GM19372 (cell line): Measurements from ENCODE around the gene PEX16.

ENCODE experiments used
- ATAC-seq: cut with Tn5 transposase; IDR thresholded peaks from one replicate; pipeline ENCODE4 v1.9.1; 2021; ENCODE audit warnings: mild to moderate bottlenecking, low read depth, moderate library complexity; ENCODE audit not compliant: unreplicated experiment

Gene PEX16

GRCh38 chr11:45932217-45932616, 14.5 kb upstream of the PEX16 start:
- ATAC-seq: no peak

- ATAC-seq: no peak
Observed at GRCh38 chr11:45931739-45932138, 14.1 kb upstream of the PEX16 start.

- no peak for ATAC-seq
Observed at GRCh38 chr11:45930951-45931570, 13.4 kb upstream of the PEX16 start.

GRCh38 chr11:45930031-45930794, 12.5 kb upstream of the PEX16 start:
- ATAC-seq: peak; percentile 95

GRCh38 chr11:45929486-45930030, 11.9 kb upstream of the PEX16 start:
- ATAC-seq: peak; percentile 13

- no peak for ATAC-seq
Observed at GRCh38 chr11:45928535-45929215, 11.0 kb upstream of the PEX16 start.

- ATAC-seq: no peak
Observed at GRCh38 chr11:45927684-45928413, 10.2 kb upstream of the PEX16 start.

GRCh38 chr11:45927332-45927683, 9.6 kb upstream of the PEX16 start:
- no peak for ATAC-seq

- ATAC-seq: no peak
Observed at GRCh38 chr11:45926536-45927331, 9.1 kb upstream of the PEX16 start.

- ATAC-seq: no peak
Observed at GRCh38 chr11:45926001-45926401, 8.3 kb upstream of the PEX16 start.

- no peak for ATAC-seq
Observed at GRCh38 chr11:45925550-45925949, 7.9 kb upstream of the PEX16 start.

- ATAC-seq: no peak
Observed at GRCh38 chr11:45924927-45925326, 7.2 kb upstream of the PEX16 start.

GRCh38 chr11:45924036-45924915, 6.6 kb upstream of the PEX16 start:
- ATAC-seq: no peak

- no peak for ATAC-seq
Observed at GRCh38 chr11:45922425-45923082, 4.9 kb upstream of the PEX16 start, which contains the start of gene LARGE2. Gene LARGE2 (plus strand): TSS chr11:45922656. CDS start chr11:45922883, 227 bp downstream.

GRCh38 chr11:45921561-45922424, 4.1 kb upstream of the PEX16 start:
- no peak for ATAC-seq

- ATAC-seq: no peak
Observed at GRCh38 chr11:45920531-45921477, 3.1 kb upstream of the PEX16 start.
